Eye (tissue), 1 donor: ENCODE results near the gene RFX2.
"Not testable (repeated sequence)": the region's sequence is repeated elsewhere in the genome, so short reads cannot be mapped to it uniquely, and the experiment has no call there.

Source experiments
- DNase-seq: peaks from one replicate; pipeline ENCODE4 v3.0.0-alpha.2; 2015

The RFX2 gene

GRCh38 chr19:6073858-6074708 is 36.2 kb downstream of the RFX2 start:
- no peak for DNase-seq

- not testable (repeated sequence) for DNase-seq
Observed at GRCh38 chr19:6073233-6073632, 37.1 kb downstream of the RFX2 start.

GRCh38 chr19:6071875-6072274 is 38.4 kb downstream of the RFX2 start:
- DNase-seq = no peak

GRCh38 chr19:6070720-6071485 is 39.4 kb downstream of the RFX2 start:
- no peak for DNase-seq

GRCh38 chr19:6070207-6070681 is 40.1 kb downstream of the RFX2 start:
- DNase-seq = no peak

DNA sequence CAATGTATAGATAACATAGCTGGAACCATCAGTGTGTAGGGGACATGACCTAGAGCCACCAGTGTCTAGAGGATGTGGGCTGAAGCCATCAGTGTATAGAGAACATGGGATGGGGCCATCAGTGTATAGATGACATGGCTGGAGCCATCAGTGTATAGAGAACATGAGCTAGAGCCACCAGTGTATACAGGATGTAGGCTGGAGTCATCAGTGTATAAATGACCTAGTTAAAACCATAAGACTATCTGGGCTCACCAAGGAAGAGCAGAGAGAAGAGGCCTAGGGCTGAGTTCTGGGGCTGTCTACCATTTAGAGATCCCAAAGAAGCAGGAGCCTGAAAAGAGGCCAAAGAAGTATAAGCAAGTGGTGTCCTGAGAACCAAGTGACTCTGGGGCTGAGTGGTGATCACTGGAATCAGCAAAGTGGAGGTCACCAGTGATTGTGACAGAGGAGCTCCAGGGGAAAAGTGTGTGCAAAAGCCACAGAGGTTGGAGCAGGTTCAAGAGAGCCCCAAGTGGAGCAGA is 41.0 kb downstream of the RFX2 start:
- no peak for DNase-seq

DNA sequence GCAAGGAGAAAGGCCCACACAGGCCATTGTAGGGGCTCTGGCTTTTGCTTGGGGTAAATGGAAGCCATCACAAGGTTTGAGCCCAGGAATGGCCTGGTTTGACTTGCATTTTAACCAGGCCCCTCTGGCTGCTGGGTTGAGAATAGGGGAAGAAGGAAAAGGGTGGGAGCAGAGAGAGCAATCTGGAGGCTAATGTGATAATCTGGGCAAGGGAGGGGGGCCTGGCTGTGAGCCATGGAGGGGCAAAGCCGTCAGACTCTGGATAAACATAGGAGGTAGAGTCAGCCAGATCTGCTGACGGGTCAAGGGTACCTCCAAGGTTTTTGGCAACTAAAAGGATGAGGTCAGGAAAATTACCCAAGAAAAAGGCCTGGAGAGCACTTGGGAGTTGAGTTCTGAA is 41.6 kb downstream of the RFX2 start:
- DNase-seq = no peak

- DNase-seq = no peak
Observed at GRCh38 chr19:6067975-6068374, 42.3 kb downstream of the RFX2 start.

- peak; percentile 97 for DNase-seq
Observed at GRCh38 chr19:6066661-6067646, 43.3 kb downstream of the RFX2 start.

GRCh38 chr19:6065685-6066374 is 44.5 kb downstream of the RFX2 start:
- DNase-seq = no peak

GRCh38 chr19:6064336-6065073 is 45.8 kb downstream of the RFX2 start:
- no peak for DNase-seq

GRCh38 chr19:6063576-6064335 is 46.5 kb downstream of the RFX2 start:
- no peak for DNase-seq

- DNase-seq = no peak
Observed at GRCh38 chr19:6062961-6063575, 47.2 kb downstream of the RFX2 start.

- no peak for DNase-seq
Observed at GRCh38 chr19:6062274-6062673, 48.0 kb downstream of the RFX2 start.

GRCh38 chr19:6061376-6062130 is 48.7 kb downstream of the RFX2 start:
- no peak for DNase-seq

DNA sequence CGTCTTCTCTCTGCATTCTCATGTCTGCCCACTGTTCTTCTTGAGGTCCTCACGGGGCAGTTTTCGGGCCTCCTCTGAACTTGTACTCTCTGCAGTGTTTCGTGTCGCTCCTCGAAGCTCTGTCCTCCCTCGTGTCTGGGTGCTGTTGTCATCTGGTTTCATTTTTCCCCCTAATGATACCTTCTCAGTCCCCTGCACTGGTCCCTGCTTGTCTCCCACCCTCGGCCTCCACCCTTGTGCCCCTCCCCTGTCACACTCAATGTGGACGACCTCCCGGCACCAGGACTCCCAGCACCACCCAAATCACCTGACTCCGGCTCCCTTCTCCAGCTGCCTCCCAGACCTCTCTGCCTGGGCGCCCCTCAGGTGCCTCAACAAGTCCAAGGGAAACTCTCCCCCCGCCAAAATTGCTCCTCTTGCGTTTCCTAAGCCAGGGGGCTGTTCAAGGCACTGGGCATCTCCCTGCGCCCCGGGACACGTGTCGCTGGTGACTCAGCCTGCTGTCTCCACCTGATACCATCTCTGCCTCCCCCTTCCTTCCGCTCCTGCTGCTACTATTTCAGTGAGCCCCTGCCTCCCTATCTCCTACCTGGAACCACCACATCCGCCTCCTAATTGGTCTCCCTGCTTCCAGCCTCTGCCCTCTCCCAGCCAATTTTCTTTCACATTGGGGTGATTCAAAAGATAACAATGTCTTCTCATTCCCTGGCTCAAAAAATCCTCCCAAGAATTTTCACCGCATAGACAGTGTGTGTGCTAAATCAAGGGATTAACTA is 49.5 kb downstream of the RFX2 start:
- DNase-seq = no peak

GRCh38 chr19:6059988-6060599 is 50.2 kb downstream of the RFX2 start:
- no peak for DNase-seq
